Measurements from ENCODE around the gene SYT8. TPM values are rescaled to one million over a fixed set of nuclear protein-coding genes. Genes with fewer than 3 reads are reported as not detected.

The SYT8 gene
- total RNA-seq, 1 donor from 2014 or later, result 1.2 TPM

- Histone ChIP-seq H3K27ac (peak overlapping the region; percentile 96), H3K9me3 (no peaks in the 10 kb centered on the region), H3K4me3 (peak overlapping the region; percentile 47 to 50), H3K36me3 (no peaks in the 10 kb centered on the region), H3K27me3 (no peaks in the 10 kb centered on the region), H3K4me1 (peaks cover 91% of the 10 kb centered on the region)
- no peak for TF ChIP-seq CTCF (IDR thresholded peaks at IDR 0.05)
- TF ChIP-seq POLR2AphosphoS5 (IDR thresholded peaks at IDR 0.05; ENCODE audit: insufficient read depth in 1 of 2, low read depth in 1 of 2), result no peak
- no peak for TF ChIP-seq POLR2A (IDR thresholded peaks at IDR 0.05)
- DNase-seq (ENCODE audit: extremely low spot score in 2 of 2), result no peak
- intact Hi-C loops (cut with DNase I), result no loop called here
Measured at GRCh38 chr11:1869427-1870325, 34.9 kb downstream of the SYT8 start.

- no peak for TF ChIP-seq CTCF (IDR thresholded peaks at IDR 0.05)
- no peak for TF ChIP-seq POLR2A (IDR thresholded peaks at IDR 0.05)
- no peak for TF ChIP-seq POLR2AphosphoS5 (IDR thresholded peaks at IDR 0.05; ENCODE audit: insufficient read depth in 1 of 2, low read depth in 1 of 2)
- intact Hi-C loops (cut with DNase I), result no loop called here
- no peak for DNase-seq (ENCODE audit: extremely low spot score in 2 of 2)
- Histone ChIP-seq H3K36me3 (no peaks in the 10 kb centered on the region), H3K27me3 (no peaks in the 10 kb centered on the region), H3K4me3 (peak overlapping the region; percentile 47 to 50), H3K4me1 (peaks cover 91% of the 10 kb centered on the region), H3K9me3 (no peaks in the 10 kb centered on the region), H3K27ac (peak overlapping the region; percentile 96)
Measured at GRCh38 chr11:1870326-1870696, 35.5 kb downstream of the SYT8 start.

GRCh38 chr11:1870721-1871466 is 36.1 kb downstream of the SYT8 start:
- TF ChIP-seq CTCF (IDR thresholded peaks at IDR 0.05) (no peak), POLR2AphosphoS5 (IDR thresholded peaks at IDR 0.05; ENCODE audit: insufficient read depth in 1 of 2, low read depth in 1 of 2) (peak in 1 of 2 donors; percentile 48)
- H3K27ac ChIP-seq, result peak overlapping the region; percentile 96
- H3K36me3 ChIP-seq, result no peaks in the 10 kb centered on the region
- H3K4me3 ChIP-seq, result peak overlapping the region; percentile 47 to 50
- H3K27me3 ChIP-seq, result no peaks in the 10 kb centered on the region
- peaks cover 91% of the 10 kb centered on the region for H3K4me1 ChIP-seq
- intact Hi-C loops (cut with DNase I), result no loop called here
- DNase-seq (ENCODE audit: extremely low spot score in 2 of 2), result no peak
- H3K9me3 ChIP-seq, result no peaks in the 10 kb centered on the region

- DNase-seq (ENCODE audit: extremely low spot score in 2 of 2), result no peak
- Histone ChIP-seq H3K27ac (peak overlapping the region; percentile 96), H3K36me3 (no peaks in the 10 kb centered on the region), H3K9me3 (no peaks in the 10 kb centered on the region), H3K4me3 (peak overlapping the region; percentile 47 to 50), H3K4me1 (peaks cover 91% of the 10 kb centered on the region), H3K27me3 (no peaks in the 10 kb centered on the region)
- intact Hi-C loops (cut with DNase I), result no loop called here
- no peak for TF ChIP-seq CTCF (IDR thresholded peaks at IDR 0.05)
- no peak for TF ChIP-seq POLR2AphosphoS5 (IDR thresholded peaks at IDR 0.05; ENCODE audit: insufficient read depth in 1 of 2, low read depth in 1 of 2)
- no peak for TF ChIP-seq POLR2A (IDR thresholded peaks at IDR 0.05)
Measured at GRCh38 chr11:1871531-1871930, 36.7 kb downstream of the SYT8 start.

Measured in vagina (tissue), 2 donors.